Fibroblast of the aortic adventitia (primary cell): ENCODE results near the gene BEAN1. TPM values are rescaled to one million over a fixed set of nuclear protein-coding genes. Genes with fewer than 3 reads are reported as not detected.

ENCODE experiments used
- DNase-seq: peaks from one replicate; pipeline ENCODE4 v3.0.0-alpha.2; 2010; ENCODE audit warnings: low read depth
- H3K4me3 ChIP-seq: 2 replicates; pipeline ENCODE4 v1.5.1; 2011; ENCODE audit warnings: low read depth, mild to moderate bottlenecking, control low read depth, low read length, moderate library complexity
- total RNA-seq: library from RNA; depleted of rRNA; stranded (reverse); fragments of >200 nt; gene quantifications from 2 replicates; pipeline ENCODE4 v1.2.3, GENCODE V29; 2012; ENCODE audit warnings: low replicate concordance
- TF ChIP-seq, protein P1 (sequence below): IDR thresholded peaks from 2 replicates; pipeline ENCODE4 v1.5.1; 2011; ENCODE audit warnings: mild to moderate bottlenecking, low read length, control low read depth, inconsistent platforms; ENCODE audit not compliant: insufficient read depth

The BEAN1 gene
- total RNA-seq, 1 donor = 0.09 TPM

GRCh38 chr16:66469291-66469946, 42.3 kb downstream of the BEAN1 start:
- H3K4me3 ChIP-seq = no peak overlapping the region
- TF ChIP-seq, protein P1, sequence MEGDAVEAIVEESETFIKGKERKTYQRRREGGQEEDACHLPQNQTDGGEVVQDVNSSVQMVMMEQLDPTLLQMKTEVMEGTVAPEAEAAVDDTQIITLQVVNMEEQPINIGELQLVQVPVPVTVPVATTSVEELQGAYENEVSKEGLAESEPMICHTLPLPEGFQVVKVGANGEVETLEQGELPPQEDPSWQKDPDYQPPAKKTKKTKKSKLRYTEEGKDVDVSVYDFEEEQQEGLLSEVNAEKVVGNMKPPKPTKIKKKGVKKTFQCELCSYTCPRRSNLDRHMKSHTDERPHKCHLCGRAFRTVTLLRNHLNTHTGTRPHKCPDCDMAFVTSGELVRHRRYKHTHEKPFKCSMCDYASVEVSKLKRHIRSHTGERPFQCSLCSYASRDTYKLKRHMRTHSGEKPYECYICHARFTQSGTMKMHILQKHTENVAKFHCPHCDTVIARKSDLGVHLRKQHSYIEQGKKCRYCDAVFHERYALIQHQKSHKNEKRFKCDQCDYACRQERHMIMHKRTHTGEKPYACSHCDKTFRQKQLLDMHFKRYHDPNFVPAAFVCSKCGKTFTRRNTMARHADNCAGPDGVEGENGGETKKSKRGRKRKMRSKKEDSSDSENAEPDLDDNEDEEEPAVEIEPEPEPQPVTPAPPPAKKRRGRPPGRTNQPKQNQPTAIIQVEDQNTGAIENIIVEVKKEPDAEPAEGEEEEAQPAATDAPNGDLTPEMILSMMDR = no peak
- no peak for DNase-seq

- no peak for DNase-seq
These were observed 43.0 kb downstream of the BEAN1 start for GRCh38 chr16:66469947-66470546.

DNA sequence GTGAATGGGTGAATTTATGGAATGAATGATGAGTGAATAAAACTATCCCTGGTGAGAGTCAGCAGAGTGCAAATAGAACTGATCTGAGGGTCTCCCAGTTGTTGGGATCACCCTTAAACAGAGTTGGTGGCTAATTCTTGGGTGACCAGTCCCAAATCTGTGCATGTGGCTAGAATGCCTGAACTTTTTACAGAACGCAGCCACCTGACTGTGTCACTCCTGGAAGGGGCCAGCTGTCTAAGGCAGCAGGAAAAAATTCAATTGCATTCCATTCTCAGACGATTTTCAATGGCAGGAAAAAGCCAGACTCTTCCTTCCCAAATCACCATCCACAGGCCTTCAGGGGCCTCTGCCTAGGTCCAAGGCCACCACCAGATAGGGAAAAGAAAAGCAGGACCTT, 43.5 kb downstream of the BEAN1 start:
- no peak overlapping the region for H3K4me3 ChIP-seq
- TF ChIP-seq, protein P1 = no peak
- DNase-seq = no peak

More at GRCh38 chr16:66469947-66470546, 43.0 kb downstream of the BEAN1 start:
- no peak overlapping the region for H3K4me3 ChIP-seq
- TF ChIP-seq, protein P1 = no peak

- DNase-seq = no peak
- TF ChIP-seq, protein P1 = no peak
- H3K4me3 ChIP-seq = no peak overlapping the region
These were observed 44.2 kb downstream of the BEAN1 start for GRCh38 chr16:66471264-66471663.

DNA sequence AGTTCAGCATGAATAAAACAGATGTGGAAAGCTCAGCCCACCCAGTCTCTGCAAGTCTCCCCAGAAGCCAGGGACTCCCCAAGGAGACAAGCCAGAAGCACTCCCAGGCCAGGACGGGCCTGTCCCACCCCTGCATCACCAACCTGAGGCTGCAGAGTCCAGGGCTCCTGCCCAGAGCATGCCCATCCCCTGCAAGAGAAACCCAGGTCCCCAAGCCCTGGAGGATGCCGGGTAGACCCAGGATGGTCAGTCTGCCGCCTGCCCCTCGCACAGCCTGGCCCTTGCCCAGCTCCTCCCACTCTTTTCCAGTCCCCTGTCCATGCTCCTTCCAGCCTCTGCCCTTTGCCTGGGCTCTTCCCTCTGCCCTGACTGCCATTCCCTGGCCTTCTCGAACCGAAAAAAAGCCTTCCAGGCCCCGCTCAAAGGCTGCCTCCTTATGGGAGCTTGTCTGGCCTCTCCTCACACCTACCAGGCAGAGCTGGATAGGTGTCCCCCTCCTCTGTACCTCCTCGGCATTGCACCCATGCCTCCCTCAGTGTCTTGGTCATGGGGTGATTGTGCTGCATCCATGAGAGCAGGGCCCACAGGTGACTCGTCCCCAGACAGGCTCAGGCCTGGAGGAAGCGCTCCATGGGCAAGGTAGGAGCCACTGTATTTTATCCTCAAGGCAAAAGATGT, 44.8 kb downstream of the BEAN1 start:
- DNase-seq = no peak
- no peak overlapping the region for H3K4me3 ChIP-seq
- TF ChIP-seq, protein P1 = no peak

DNA sequence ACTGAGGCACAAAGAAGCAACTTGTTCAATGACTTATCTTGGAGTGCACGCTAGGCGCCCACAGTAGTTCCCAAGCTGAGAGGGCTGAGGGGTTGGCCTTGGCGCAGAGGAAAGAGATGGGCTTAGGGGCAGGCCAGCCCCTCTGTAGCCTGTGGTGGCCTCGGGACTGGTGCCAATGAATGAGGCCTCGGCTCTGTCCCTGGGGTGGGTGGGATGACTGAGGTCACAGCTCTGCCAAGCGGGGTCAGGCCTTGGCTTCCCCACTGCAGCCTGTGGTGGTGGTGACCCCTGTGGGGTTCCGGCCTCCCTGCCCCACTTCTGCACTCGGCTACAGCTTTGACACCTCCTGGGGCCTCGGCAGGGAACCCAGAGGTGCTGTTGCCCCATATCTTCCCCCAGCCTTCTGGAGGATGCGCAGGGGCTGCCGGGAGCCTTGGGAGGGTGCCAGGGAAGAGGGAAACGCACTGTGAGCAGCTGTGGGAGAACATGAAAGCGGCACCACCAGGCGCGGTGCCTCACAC, 46.0 kb downstream of the BEAN1 start:
- TF ChIP-seq, protein P1 = no peak
- no peak for DNase-seq
- H3K4me3 ChIP-seq = no peak overlapping the region
